WTC11 (cell line): ENCODE measurements around the gene ZNF624.
"Not testable (repeated sequence)": the region's sequence is repeated elsewhere in the genome, so short reads cannot be mapped to it uniquely, and the experiment has no call there.

Experiments used
- ATF2 ChIP-seq: sonication (generic); formaldehyde crosslinking; IDR thresholded peaks from 2 replicates; pipeline ENCODE4 v1.8.1; 2022; ENCODE audit warnings: low read depth, missing genetic modification reagents, borderline replicate concordance
- CTCF ChIP-seq: fragments of 200-600 bp; IDR thresholded peaks from 2 replicates; pipeline ENCODE4 v1.8.0; 2022; ENCODE audit warnings: antibody characterized with exemption
- E2F4 ChIP-seq: sonication (generic); formaldehyde crosslinking; IDR thresholded peaks from 2 replicates; pipeline ENCODE4 v1.8.1; 2022; ENCODE audit warnings: low read depth, mild to moderate bottlenecking, moderate library complexity, missing genetic modification reagents, borderline replicate concordance
- GABPB1 ChIP-seq: sonication (generic); formaldehyde crosslinking; IDR thresholded peaks from 2 replicates; pipeline ENCODE4 v1.8.1; 2023; ENCODE audit warnings: mild to moderate bottlenecking, missing genetic modification reagents
- NFE2L1 ChIP-seq: sonication (generic); formaldehyde crosslinking; IDR thresholded peaks from 2 replicates; pipeline ENCODE4 v1.8.1; 2023; ENCODE audit warnings: missing genetic modification reagents
- PREB ChIP-seq: sonication (generic); formaldehyde crosslinking; IDR thresholded peaks from 2 replicates; pipeline ENCODE4 v1.8.1; 2022; ENCODE audit warnings: mild to moderate bottlenecking, missing genetic modification reagents, moderate library complexity, borderline replicate concordance
- USF1 ChIP-seq: sonication (generic); formaldehyde crosslinking; IDR thresholded peaks from 2 replicates; pipeline ENCODE4 v1.8.0; 2022; ENCODE audit warnings: mild to moderate bottlenecking, missing genetic modification reagents
- ZNF121 ChIP-seq: sonication (generic); formaldehyde crosslinking; IDR thresholded peaks from 2 replicates; pipeline ENCODE4 v1.8.0; 2023; ENCODE audit warnings: missing genetic modification reagents
- ZNF138 ChIP-seq: sonication (generic); formaldehyde crosslinking; conservative IDR thresholded peaks from 2 replicates; pipeline ENCODE4 v1.8.1; 2022; ENCODE audit warnings: mild to moderate bottlenecking, moderate library complexity, missing genetic modification reagents
- ZNF219 ChIP-seq: sonication (generic); formaldehyde crosslinking; IDR thresholded peaks from 2 replicates; pipeline ENCODE4 v1.8.0; 2023; ENCODE audit warnings: missing genetic modification reagents, mild to moderate bottlenecking, borderline replicate concordance
- ZNF281 ChIP-seq: sonication (generic); formaldehyde crosslinking; IDR thresholded peaks from 2 replicates; pipeline ENCODE4 v1.8.0; 2023; ENCODE audit warnings: mild to moderate bottlenecking, missing genetic modification reagents
- ZNF317 ChIP-seq: sonication (generic); formaldehyde crosslinking; IDR thresholded peaks from 2 replicates; pipeline ENCODE4 v1.8.1; 2023; ENCODE audit warnings: low read depth, mild to moderate bottlenecking, moderate library complexity, missing genetic modification reagents, borderline replicate concordance
- TF ChIP-seq, protein P1 (sequence below): sonication (generic); formaldehyde crosslinking; IDR thresholded peaks from 2 replicates; pipeline ENCODE4 v1.8.0; 2022; ENCODE audit warnings: missing genetic modification reagents

- TF ChIP-seq ZNF121; CTCF; ZNF281; ATF2; ZNF317; GABPB1 (CRISPR knock-in tag); E2F4; USF1; PREB; NFE2L1; ZNF219 (CRISPR knock-in tag); ZNF138: not testable (repeated sequence)
- TF ChIP-seq, protein P1, sequence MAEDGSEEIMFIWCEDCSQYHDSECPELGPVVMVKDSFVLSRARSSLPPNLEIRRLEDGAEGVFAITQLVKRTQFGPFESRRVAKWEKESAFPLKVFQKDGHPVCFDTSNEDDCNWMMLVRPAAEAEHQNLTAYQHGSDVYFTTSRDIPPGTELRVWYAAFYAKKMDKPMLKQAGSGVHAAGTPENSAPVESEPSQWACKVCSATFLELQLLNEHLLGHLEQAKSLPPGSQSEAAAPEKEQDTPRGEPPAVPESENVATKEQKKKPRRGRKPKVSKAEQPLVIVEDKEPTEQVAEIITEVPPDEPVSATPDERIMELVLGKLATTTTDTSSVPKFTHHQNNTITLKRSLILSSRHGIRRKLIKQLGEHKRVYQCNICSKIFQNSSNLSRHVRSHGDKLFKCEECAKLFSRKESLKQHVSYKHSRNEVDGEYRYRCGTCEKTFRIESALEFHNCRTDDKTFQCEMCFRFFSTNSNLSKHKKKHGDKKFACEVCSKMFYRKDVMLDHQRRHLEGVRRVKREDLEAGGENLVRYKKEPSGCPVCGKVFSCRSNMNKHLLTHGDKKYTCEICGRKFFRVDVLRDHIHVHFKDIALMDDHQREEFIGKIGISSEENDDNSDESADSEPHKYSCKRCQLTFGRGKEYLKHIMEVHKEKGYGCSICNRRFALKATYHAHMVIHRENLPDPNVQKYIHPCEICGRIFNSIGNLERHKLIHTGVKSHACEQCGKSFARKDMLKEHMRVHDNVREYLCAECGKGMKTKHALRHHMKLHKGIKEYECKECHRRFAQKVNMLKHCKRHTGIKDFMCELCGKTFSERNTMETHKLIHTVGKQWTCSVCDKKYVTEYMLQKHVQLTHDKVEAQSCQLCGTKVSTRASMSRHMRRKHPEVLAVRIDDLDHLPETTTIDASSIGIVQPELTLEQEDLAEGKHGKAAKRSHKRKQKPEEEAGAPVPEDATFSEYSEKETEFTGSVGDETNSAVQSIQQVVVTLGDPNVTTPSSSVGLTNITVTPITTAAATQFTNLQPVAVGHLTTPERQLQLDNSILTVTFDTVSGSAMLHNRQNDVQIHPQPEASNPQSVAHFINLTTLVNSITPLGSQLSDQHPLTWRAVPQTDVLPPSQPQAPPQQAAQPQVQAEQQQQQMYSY (CRISPR knock-in tag), result not testable (repeated sequence)
These were observed 32.4 kb upstream of the ZNF624 start for GRCh38 chr17:16686019-16686418.
